HG02884 (cell line): Measurements from ENCODE around the gene TEX9.
"Not testable (repeated sequence)": the region's sequence is repeated elsewhere in the genome, so short reads cannot be mapped to it uniquely, and the experiment has no call there.

ENCODE experiments used
- ATAC-seq: cut with Tn5 transposase; IDR thresholded peaks from one replicate; pipeline ENCODE4 v1.9.1; 2021; ENCODE audit warnings: mild to moderate bottlenecking, moderate library complexity; ENCODE audit not compliant: unreplicated experiment

Gene TEX9

DNA sequence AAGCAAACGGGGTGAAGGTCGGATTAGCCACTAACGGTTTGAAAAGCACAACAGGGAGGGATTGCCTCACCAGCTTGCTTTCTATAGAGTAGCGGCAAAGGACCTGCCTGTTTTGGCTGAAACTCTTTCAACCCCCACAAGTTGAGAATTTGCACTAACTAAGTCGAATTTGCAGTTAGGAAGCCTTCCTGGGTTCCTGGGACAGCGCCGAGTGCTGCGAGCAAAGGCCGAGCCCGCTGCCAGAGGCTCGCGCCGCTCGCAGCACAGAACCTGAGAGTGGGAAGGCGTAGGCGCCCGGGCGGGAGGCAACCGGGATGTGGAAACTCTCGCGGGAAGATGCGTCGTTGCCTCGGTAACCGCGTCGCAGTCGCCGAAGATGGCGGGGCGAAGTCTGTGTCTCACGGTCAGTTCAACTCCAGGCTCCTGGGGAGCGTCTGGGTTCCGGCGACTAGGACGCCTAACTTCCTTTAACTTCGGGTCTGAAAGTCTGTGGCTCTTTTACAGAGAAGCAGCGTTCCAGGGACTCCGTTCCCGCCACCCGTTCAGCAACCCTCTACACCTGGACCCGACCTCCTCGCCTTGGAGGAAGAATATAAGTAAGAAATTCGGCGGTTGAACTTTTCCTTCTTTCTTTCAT, at the start of gene TEX9:
Gene TEX9 (plus strand): TSS at position 352 of the 637 bp plus-strand sequence. CDS start 25 bp downstream, at position 377.
- peak; percentile 86 for ATAC-seq

DNA sequence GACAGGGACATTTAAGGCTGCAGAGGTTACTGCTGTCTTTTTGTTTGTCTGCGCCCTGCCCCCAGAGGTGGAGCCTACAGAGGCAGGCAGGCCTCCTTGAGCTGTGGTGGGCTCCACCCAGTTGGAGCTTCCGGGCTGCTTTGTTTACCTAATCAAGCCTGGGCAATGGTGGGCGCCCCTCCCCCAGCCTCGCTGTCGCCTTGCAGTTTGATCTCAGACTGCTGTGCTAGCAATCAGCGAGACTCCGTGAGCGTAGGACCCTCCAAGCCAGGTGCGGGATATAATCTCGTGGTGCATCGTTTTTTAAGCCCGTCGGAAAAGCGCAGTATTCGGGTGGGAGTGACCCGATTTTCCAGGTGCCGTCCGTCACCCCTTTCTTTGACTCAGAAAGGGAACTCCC, 48.7 kb upstream of the TEX9 start:
- not testable (repeated sequence) for ATAC-seq

DNA sequence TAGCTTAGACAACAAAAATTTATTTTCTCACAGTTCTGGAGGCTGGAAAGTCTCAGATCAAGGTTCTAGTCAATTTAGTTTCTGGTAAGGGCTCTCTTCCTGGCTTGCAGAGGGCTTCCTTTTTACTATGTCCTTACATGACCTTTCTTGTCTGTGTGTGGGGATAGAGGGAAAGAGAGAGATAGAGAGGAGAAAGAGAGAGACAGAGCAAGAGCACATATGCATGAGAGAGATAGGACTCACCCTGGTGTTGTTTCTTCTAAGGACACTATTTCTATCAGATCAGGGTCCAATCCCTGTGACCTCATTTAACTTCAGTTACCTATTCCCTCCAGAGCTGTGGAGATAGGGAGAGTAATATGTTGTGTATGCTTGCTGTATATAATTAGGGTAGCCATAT, 44.9 kb upstream of the TEX9 start:
- ATAC-seq, result no peak

DNA sequence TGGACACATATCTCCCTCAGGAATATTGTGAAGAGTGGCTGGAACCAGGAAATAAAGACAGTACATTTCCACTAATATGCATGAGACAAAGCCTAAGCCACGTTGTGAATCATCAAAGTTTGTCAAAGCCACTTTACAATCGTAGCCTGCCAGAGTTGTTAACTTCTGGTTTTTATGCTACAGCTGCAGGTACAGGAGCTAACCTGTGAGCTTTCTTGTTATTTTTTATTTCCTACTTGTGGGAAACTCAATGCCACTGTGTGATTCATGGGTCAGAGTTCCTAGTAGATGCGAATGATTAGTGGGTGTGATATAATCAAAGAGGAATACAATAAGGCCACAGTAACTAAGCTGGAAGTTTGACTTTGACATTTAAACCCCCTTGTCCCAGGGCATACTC, 44.4 kb upstream of the TEX9 start:
- ATAC-seq, result no peak

DNA sequence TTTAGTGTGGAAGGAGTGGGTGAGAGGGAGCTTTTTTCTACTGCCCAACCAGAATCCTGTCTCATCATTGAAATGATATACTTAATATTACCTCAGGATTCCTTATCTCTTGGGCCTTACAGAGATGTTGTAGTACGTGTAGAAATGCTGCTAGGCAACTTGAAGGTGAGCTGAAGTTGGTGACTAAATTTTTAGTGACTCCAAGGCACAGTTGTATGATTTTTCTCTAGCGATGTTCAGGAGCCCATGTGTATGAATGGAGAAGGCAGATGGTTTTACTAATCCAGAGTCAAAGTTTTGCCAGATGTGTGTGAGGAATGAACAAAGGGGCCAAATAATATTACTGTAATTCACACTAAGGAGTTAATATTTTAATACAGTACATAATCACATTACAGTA, 42.8 kb upstream of the TEX9 start:
- no peak for ATAC-seq

DNA sequence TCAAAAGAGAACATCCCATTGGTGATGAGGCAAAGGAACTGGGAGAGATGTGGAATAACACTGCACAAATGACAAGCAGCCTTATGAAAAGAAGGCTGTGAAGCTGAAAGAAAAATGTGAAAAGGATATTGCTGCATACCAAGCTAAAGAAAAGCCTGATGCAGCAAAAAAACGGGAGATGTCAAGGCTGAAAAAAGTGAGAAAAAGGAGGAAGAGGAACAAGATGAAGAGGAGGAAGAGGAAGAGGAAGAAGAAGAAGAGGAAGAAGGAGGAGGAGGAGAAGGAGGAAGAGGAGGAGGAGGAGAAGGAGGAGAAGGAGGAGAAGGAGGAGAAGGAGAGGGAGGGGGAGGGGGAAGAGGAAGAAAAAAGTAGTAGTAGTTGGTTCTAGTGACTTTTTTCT, 41.8 kb upstream of the TEX9 start:
- no peak for ATAC-seq

DNA sequence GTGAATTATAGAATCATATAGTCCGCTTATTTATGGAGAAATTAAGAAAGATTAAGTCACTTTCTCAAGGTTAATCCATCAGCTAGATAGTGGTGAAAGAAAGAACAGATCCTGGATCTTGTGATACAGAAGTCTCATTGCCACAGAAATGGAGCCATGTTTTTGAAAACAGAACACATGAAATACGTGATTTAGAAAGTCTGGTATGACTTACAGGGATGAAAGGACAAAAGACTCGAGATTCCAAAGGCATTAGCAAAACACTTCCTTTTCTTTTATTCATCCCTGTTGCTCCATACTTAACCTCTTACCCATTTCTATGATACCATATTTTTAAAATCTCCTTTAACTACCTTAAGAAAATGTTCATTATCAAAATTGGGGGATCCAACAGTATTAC, 40.0 kb upstream of the TEX9 start:
- no peak for ATAC-seq

DNA sequence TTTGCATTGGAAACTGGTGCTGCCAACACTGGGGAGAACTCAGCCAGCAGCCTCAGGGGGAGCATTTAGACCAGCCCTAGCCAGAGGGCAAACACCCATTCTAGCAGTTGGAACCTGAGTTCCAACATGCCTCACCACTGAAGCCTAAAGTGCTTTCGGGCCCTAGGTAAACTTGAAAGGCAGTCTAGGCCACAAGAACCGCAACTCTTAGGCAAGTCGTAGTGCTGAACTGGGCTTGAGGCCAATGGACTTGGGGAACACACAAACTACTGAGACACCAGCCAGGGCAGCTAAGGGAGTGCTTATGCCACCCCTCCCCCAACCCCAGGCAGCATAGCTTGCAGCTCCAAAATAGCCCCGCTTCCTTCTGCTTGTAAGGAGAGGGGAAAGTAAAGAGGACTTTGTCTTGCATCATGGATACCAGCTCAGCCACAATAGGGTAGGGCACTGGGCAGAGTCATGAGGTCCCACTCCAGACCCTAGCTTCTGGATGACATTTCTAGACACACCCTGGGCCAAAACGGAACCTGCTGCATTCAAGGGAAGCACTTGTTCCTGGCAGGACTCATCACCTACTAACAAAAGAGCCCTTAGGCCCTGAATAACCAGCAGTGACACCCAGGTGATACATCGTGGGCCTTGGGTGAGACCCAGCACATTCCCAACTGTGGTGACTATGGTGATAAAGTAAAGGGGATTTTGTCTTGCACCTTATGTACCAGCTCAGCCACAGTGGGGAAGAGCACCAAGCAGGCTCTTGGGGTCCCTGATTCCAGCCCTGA, 37.3 kb upstream of the TEX9 start:
- no peak for ATAC-seq

DNA sequence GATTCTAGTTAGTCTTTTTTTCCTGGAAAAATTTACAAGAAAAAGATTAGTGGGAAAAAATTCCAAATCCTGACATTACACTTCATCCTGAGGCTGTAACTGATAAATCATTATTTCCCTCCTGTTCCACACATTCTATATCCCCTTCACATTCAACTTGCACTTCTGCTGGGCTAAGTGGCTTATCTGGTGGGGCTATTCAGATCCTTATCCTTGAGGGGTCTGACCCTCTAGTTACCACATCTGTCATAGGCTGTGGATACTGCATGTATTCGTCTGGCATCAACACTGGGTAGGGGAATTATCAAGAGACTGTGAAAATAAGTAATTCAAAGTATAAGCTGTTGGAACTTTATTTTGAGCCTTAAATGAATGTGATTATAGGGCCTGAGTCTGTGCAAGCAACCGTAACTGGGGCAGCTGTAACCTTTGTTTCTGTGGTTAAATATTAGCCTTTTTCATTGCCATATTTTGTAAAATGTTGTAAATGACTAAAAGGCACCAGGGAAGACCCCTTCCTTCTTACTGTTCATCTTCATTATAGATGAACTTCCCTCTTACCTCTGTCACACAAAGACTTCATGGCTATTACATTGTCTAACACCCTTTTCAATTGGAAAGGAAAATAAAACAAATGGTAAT, 28.0 kb upstream of the TEX9 start:
- ATAC-seq, result no peak

DNA sequence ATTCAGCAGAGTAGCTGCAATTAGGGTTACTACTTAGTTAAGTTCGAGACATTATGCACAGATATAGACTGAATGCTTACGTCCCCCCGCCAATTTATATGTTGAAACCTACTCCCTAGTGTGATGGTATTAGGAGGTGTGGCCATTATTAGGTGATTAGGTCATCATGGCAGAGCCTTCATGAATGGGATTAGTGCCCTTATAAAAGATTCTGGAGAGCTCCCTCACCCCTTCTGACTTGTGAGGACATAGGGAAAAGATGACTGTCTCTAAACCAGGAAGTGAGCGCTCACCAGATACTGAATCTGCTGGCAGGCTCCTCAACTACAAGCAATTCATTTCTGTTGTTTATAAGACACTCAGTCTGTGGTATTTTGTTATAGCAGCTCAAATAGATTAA, 25.6 kb upstream of the TEX9 start:
- ATAC-seq, result no peak

DNA sequence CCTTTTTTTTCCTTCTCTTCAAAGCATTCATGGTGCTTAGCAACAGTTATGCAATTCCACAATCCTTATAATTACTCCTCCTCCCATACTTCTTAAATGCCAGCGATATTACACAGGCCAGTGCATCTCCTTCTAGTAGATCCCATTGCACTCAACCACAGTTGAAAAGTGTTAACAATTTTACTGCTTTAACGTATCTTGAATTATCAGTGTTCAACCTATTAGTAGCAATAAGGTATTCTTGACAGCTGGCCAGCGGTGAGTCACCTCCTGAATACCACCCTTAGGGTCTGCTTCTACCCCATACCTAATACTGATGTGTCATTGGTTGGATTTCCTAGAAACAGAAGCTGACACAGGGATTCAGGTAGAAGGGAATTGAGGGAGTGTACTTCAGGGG, 24.0 kb upstream of the TEX9 start:
- no peak for ATAC-seq

DNA sequence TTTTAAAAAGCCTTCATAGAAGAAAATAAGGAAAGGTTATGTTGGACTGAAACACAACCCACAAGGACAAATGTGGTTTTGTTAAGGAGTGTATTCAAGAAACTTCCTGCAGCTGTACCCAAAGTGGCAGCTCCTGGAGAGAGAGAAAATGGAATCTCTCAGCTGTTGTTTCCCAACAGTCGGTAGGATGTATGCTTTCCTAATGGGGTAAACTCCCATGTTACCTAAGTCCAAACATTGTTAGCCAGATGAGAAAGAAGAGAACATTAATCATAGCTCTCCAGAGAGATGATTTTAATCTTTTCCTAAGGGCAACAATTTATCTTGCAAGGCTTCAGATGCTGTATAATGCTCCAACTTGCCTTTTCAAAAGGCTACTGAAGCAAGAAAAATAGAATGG, 22.6 kb upstream of the TEX9 start:
- no peak for ATAC-seq

DNA sequence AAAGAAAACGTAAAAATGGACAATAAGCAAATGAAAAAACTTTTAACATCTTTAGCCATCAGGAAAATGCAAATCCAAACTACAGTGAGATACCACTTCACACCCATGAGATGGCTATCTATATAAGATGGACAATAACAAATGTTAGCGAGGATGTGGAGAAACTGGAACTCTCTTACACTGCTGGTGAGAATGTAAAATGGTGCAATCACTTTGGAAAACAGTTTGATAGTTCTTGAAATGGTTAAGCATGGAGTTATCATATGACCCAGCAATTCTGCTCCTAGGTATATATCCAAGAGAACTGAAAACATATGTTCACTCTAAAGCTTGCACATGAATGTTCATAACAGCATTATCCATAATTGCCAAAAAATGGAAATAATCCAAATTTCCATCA, 21.3 kb upstream of the TEX9 start:
- ATAC-seq, result no peak

DNA sequence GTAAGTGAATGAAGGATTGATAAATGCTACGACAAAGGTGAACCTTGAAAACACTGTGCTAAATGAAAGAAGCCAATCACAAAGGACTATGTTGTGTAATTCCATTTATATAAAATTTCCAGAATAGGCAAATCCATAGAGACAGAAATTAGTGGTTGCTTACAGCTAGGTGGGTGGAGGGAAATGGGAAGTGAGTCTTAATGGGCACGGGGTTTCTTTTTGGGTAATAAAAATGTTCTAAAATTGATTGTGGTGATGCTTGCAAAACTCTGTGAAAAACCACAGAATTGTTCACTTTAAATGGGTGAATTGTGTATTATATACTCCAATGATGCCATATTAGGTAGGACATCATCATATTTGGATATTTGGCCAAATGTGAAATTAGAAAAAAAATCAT, 20.9 kb upstream of the TEX9 start:
- no peak for ATAC-seq

DNA sequence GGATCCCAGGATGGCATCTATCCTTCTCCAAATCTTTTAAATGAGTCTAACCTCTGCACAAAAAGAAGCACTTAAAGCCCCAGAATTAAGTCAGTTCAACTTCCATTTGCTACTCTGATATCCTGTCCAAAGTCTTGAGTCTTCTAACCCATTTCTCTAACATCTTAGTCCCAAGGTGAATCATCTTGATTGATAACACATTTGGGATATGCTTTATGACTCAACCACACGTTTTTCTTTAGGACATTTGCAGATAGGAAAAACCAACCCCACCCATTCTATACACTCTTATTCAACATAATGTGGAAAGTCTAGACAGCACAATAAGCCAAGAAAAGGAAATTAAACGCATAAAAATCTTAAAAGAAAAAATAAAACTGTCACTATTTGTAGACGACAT, 18.8 kb upstream of the TEX9 start:
- no peak for ATAC-seq

DNA sequence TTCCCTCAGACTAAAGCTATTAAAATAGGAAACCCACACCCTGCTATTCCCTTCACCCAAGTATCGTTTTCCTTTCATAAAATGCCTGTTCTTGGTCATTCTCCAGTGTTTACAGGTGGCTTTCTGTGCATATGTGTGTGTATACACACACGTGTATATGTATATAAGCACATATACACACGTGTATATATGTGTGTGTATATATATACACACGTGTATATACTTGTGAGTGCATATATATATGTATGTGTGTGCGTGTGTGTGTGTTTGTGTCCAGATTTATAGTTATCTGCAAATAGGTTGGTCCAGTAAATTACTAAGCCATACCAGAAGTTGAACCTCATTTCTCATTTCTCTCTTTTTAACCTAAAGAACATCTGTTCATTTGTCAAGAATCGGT, 15.7 kb upstream of the TEX9 start:
- no peak for ATAC-seq

DNA sequence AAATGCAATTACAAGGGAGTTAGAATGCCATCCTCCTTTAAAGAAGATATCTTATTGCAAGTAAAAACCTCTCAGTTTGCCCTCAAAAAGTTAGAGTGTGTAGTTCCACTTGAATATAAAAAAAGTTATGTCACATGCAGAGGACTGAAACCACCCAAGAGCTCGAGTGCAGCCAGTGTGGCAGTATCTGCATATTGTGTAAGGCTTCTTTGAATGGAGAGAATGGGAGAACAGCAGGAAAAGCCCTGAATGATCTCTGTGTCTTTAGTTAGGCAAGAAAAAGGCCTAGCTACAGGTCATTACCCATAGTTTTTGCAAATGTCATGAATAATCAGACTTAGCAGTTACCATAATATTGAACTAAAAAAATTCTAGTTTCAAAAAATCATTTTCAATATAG, 13.9 kb upstream of the TEX9 start:
- no peak for ATAC-seq

DNA sequence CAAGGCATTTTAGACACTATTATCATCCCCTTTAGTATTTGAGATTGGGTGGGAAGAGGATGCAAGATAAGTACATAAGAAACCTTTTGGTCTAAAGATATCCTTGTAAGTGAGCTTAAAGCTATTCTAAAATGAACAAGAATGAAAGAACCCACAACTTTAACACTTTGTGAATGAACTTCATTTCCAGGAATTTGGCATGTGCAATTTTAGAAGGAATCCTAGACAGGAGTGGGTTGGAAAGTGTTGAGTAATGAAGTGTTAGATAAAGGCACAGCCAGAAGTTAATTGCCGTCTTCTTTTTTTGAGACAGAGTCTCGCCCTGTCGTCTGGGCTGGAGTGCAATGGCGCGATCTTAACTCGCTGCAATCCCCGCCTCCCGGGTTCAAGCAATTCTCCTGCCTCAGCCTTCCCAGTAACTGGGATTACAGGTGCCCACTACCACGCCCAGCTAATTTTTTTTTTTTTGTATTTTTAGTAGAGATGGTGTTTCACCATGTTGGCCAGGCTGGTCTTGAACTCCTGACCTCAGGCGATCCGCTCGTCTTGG, 13.2 kb upstream of the TEX9 start:
- ATAC-seq, result no peak

DNA sequence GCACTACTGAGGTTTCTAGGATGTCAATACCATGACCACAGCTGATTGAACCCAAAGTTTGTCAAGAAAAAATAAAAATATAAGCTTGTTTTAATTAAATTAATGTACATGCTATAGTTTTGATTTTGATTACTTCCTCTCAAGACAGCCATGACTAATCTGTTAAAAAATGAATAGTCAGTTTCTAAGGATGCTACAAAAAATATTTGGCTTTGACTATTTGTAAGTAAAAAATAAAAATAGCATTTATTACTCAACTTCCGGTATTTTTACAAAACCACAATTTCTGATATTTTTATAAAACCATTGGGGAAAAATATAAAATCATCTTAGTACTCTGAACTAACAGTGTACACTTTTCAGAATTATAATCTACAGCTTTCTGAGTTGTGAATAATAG, 12.1 kb upstream of the TEX9 start:
- no peak for ATAC-seq

DNA sequence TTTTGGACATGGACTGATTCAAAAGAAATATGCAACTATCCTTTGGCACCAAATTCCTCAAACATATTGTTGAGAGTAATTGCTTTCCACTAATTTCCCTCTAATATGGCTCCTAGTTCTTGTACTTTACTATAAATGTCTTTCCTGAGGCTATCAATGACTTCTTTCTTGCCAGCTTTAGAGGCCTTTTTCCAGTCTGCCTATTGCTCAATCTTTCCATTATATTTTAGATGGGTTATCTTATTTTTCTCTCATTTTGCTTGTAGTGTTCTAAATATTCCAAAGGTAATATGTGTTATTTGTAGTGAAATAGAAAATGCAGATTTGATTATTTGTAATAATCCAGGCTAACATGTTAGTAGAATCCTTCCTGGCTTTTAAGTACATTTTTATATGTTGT, 11.5 kb upstream of the TEX9 start:
- ATAC-seq, result no peak

DNA sequence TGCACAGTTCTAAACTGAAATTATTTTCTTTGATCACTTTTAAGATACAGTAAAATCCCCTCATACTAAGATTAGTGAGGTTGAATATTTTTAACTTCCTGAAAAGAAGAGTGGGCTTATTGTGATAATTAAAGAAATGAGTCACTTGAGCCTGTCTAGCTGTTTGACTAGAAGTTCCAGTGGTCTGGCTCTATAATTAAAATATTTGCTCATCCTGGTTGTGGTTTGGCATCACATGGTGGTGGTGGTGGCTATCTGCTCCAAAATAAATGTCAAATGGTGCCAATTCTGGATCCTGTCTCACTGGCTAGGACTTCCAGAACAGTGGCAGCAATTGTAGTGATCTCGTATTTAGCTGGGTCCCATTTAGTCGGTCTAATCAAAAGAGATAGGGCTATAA, 8.6 kb upstream of the TEX9 start:
- no peak for ATAC-seq

DNA sequence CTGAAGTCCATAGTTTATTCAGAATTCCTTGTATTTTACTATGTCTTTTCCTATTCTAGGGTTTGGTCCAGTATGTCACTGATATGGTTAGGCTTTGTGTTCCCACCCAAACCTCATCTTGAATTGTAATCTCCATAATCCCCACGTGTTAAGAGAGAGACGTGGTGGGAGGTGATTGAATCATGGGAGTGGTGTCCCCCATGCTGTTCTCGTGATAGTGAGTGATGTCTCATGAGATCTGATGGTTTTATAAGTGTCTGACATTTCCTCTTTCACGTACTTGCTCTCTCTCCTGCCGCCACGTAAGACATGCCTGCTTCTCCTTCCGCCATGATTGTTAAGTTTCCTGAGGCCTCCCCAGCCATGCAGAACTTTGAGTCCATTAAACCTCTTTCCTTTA, 6.6 kb upstream of the TEX9 start:
- ATAC-seq, result no peak
